NCI-H187 treated with DMSO at 0.1 percent for 48 hours (cell line): ENCODE data around the gene TKFC.

Experiments
- DNase-seq: peaks from one replicate; lab custom pipeline; 2025; lab: John Stamatoyannopoulos, UW

Gene TKFC

GRCh38 chr11:61345954-61346843 lies 13.2 kb downstream of the TKFC start:
- no peak for DNase-seq

GRCh38 chr11:61347916-61348461 lies 15.0 kb downstream of the TKFC start:
- DNase-seq, result no peak

GRCh38 chr11:61349189-61349751 lies 16.2 kb downstream of the TKFC start:
- DNase-seq, result no peak

GRCh38 chr11:61349916-61350315 lies 16.9 kb downstream of the TKFC start:
- no peak for DNase-seq

- no peak for DNase-seq
These were observed 17.3 kb downstream of the TKFC start for GRCh38 chr11:61350336-61350735.

- no peak for DNase-seq
These were observed 17.8 kb downstream of the TKFC start for GRCh38 chr11:61350803-61351202.

GRCh38 chr11:61352038-61352437 lies 19.0 kb downstream of the TKFC start:
- DNase-seq, result no peak

- no peak for DNase-seq
These were observed 20.4 kb downstream of the TKFC start for GRCh38 chr11:61353131-61354067.

- DNase-seq, result no peak
These were observed 21.2 kb downstream of the TKFC start for GRCh38 chr11:61354208-61354607.

GRCh38 chr11:61356706-61357105 lies 23.7 kb downstream of the TKFC start:
- no peak for DNase-seq

- DNase-seq, result no peak
These were observed 24.3 kb downstream of the TKFC start for GRCh38 chr11:61357233-61357893.

GRCh38 chr11:61357894-61358239 lies 24.8 kb downstream of the TKFC start:
- DNase-seq, result no peak

- no peak for DNase-seq
These were observed 25.5 kb downstream of the TKFC start for GRCh38 chr11:61358566-61358965.

GRCh38 chr11:61359516-61359915 lies 26.5 kb downstream of the TKFC start:
- no peak for DNase-seq

GRCh38 chr11:61361237-61361740 lies 28.3 kb downstream of the TKFC start:
- no peak for DNase-seq

- peak; percentile 84 for DNase-seq
These were observed 28.9 kb downstream of the TKFC start, which contains the start of the genes CYB561A3 and TMEM138 for GRCh38 chr11:61361741-61362541. Gene CYB561A3 (minus strand): TSS chr11:61361882. CDS start chr11:61356713, 5,169 bp downstream. Gene TMEM138 (plus strand): TSS chr11:61362374. CDS start chr11:61364391, 2,017 bp downstream.

- DNase-seq, result no peak
These were observed 29.5 kb downstream of the TKFC start for GRCh38 chr11:61362542-61362875.

- no peak for DNase-seq
These were observed 31.1 kb downstream of the TKFC start for GRCh38 chr11:61364012-61364675.

- DNase-seq, result no peak
These were observed 34.4 kb downstream of the TKFC start for GRCh38 chr11:61367406-61367805.

- no peak for DNase-seq
These were observed 35.6 kb downstream of the TKFC start for GRCh38 chr11:61368646-61369045.
